GM21423 (cell line): ENCODE data around the gene WSCD1.

Experiments
- ATAC-seq: cut with Tn5 transposase; IDR thresholded peaks from one replicate; pipeline ENCODE4 v1.9.1; 2021; ENCODE audit warnings: mild to moderate bottlenecking, moderate library complexity; ENCODE audit not compliant: unreplicated experiment

WSCD1 gene

DNA sequence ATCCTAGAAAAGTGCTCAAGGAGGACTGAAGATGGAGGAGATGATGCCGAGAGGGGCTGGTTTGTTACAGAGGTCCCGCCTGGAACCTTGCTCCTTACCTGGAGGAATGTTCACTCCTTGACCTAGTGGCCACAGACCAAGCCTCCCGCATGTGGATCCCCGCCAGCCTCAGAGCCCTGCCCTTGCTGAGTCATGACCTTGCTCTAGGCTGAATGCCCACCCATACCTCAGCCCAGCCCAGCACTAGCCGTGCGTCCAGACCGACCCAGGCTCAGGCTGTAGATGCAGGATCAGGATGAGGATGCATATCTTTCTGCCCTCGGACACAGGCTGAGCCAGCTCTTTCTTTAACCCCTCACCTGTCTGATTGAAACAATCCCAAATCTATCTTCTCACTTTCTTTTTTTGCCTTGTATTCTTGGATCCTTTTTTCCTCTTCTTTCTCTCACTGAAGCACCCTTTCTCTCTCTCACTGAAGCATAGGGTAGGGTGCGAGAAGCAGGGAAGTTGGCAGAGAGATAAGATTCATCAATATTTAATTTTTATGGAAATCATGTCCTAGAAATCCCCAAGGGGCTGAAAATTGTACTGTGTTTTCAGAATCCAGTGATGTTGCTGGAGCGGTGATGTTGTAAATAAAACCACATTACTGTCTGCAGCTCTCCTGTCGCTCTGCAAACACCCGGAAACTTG lies 34.9 kb downstream of the WSCD1 start:
- no peak for ATAC-seq

DNA sequence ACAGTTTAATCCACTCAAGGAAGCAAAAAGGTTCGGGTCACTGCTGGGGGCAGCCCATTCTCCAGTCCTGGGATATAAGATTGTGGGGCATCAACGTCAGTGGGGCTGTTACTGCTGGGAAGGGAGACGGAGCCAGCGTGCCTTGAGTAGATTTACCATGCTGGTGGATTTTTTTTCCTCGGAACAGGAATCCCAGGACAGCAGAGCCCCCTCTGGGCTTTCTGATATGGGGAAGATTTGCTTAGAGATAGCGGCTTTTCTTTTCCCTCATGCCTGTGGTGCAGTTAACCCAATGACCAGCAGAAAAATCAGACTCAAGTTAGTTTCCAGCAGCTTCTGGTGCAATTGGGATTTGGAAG lies 35.4 kb downstream of the WSCD1 start:
- no peak for ATAC-seq

DNA sequence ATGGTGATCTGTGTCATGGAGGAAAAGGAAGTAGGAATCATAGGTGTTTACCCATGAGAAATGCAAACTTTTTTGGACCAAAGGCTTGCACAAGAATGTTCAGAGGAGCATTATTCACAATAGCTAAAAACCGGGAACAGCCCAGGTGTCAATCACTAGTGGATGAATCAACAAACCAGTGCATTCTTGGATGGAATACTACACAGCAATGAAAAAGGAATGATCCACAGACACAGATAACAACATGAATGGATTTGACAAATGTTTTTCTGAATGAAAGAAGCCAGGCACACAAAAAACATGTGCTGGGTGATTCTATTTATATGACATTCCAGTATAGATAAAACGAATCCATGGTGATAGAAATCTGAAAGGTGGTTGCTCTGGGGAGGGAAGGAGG lies 36.0 kb downstream of the WSCD1 start:
- ATAC-seq: no peak

DNA sequence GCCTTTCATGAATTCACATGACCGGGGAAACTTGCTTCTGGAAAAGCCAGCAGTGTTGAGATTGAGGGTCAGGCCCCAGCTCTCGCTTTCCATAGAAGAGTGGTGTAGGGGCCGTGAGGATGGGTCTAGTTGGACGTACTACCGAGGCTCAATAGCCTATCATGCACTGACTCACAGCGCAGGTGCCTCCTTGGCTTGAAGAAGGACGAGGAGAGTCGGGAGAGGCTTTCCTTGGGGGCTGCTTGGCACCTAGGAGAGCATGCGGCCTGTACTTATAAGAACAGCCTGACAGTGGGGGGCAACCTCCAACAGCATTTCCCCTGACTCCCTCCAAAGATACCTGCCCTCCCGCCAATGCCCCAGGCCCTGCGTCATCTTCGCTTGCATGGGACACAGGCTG lies 37.6 kb downstream of the WSCD1 start:
- no peak for ATAC-seq

DNA sequence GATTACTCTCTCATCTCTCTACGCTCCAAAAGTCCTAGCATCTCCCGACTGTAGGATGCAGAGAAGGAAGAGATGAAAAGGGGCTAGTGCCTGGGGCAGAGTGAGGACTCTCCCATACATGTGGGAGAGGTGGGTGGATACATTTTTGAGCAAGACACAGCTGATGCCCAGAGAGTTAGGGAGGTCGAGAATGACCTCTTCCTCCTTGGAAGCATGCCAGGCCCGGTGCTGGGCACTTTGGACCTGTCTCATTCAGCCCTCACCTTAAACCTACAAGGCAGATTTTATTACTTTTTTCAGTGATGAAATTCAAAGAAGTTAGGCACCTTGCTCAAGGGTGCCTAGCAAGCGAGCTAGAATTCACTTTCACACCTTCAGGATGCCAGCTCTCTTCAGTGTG lies 38.2 kb downstream of the WSCD1 start:
- no peak for ATAC-seq

DNA sequence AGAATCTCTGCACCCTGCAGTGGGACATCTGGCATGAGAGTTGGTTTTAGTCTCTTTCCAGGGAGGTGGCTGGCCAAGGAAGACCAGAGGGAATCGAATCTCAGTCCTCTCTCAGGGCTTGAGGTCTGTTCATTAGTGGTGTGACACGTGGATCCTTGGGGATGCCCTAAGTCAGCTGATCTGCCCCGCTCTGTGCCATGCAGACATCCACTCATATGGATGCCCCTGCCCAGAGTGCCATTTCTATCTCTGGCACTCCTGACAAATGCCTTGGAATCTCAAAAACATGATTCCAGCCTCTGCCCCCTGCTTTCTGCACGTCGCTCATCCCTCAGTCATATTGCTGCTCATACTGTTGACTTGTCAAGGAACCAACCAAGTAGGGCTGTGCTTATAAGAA lies 38.8 kb downstream of the WSCD1 start:
- no peak for ATAC-seq

DNA sequence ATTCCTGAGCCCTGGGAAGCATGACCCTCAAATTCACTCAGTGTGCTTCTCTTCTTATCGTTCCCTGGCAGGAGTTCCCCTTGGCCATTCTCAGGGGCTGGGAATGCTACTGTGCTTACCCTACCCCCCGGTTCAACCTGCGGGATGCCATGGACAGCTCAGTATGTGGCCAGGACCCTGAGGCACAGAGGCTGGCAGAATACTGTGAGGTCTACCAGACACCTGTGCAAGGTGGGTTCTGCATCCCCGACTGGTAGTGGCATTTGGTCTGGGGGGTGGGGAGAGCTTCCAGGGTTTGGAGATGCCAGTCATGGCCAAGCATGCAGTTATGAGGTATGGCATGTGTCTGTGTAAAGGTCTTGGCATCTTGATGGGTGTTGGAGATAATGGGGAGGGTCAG lies 39.4 kb downstream of the WSCD1 start:
- ATAC-seq: no peak

DNA sequence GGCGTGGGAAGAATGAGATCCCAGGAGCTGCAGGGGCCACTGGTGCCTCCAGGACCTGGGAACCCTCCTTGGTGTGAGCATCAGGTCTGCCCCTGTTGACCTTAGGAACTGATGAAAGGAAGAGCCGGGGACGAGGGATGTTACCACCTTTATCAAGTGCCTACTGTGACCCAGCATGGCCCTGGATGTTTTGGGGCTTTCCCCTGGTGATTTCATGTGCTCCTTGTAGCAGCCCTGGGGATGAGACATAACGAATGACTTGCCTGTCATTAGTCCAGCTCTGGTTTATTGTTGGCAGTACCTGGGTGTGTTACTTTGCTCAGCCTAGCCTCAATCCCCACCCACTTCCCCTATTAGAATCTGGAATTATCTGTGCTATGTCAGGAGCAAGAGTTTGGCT lies 39.9 kb downstream of the WSCD1 start:
- no peak for ATAC-seq

DNA sequence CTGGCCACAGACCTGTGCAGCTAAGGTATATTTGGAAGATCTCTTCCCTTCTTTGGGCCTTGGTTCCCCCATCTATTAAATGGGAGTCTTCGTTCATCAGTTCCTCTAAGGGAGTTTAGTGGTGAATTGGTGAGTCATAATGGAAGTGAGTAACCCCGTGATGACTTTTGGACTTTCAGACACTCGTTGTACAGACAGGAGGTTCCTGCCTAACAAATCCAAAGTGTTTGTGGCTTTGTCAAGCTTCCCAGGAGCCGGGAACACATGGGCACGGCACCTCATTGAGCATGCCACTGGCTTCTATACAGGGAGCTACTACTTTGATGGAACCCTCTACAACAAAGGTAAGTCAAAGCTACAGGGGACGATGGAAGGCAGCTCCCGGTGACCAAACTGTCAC lies 40.4 kb downstream of the WSCD1 start:
- ATAC-seq: no peak

DNA sequence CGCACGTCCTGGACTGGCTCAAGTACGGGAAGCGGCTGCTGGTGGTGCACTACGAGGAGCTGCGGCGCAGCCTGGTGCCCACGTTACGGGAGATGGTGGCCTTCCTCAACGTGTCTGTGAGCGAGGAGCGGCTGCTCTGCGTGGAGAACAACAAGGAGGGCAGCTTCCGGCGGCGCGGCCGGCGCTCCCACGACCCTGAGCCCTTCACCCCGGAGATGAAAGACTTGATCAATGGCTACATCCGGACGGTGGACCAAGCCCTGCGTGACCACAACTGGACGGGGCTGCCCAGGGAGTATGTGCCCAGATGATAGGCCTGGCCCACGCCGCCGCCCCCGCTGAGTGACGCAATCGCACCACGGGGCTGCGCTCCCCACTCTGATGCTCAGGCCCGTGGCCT lies 50.2 kb downstream of the WSCD1 start:
- ATAC-seq: no peak

DNA sequence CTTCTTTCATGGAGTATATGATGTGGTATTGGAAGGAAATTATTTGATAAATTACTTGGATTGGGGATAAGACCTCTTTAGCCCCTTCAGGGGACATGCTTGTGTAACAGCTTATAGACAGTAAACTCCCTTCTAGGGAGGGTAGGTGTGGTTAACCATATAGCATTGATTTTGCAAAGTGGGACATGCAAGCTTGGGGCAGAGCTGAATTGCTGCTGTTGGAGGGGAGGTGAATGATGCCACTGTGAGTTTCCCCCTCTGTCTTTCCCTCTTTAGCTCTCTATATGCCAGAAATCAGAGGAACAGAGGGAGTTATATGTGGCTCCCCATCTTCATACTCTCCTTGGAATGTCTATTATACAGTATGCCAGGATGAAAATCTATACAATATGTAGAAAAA lies 54.7 kb downstream of the WSCD1 start:
- no peak for ATAC-seq

DNA sequence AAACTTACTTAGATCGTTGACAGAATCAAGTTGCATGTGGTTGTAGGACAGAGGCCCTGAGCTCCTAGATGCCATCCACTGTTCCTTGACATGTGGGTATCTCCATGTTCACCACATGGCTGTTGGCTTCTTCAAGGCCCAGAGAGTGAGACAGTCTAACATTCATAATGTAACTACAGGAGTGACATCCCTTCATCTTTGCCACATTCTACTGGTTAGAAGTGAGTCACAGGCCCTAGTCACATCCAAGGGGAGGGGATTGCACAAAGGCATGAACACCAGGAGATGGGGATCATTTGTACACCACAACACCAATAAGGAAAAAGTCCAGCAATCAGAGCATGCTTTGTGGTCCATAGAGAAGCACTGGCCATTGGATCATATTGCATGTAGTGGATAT lies 56.6 kb downstream of the WSCD1 start:
- no peak for ATAC-seq

DNA sequence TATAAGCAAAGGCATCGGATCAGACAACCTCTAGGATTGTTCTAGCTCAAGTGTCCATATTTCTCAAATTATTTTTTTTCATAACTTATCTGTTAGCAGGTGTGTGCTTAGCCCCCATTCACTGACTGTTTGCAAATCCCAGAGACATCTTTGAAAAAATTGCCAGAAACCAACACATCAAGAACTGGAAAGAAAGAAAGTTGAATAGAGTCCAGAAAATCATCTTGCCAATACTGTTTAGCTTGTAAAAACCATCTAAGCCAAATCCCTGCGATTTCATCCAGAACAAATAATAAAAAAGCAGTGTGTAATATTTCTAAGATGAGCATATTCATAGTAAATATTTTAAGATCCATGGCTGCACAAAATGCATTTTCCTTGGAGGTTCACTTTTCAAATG lies 64.5 kb downstream of the WSCD1 start:
- no peak for ATAC-seq

DNA sequence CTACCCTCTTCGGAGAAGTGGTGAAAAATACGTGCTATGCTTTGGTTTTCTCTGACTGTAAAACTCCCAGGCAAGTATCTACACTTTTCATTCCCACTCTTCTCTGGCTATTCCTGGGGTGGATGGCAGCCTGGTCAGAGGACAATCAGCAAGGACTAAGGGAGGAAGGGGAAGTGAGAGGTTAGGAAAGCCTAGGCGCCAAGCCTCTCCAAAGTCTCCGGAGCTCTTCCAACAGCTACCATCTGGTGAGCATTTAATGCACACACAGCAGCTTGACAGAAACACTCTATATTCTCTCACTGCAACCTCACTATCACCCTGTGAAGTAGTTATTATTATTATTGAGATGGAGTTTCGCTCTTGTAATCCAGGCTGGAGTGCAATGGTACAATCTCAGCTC lies 65.1 kb downstream of the WSCD1 start:
- ATAC-seq: no peak

DNA sequence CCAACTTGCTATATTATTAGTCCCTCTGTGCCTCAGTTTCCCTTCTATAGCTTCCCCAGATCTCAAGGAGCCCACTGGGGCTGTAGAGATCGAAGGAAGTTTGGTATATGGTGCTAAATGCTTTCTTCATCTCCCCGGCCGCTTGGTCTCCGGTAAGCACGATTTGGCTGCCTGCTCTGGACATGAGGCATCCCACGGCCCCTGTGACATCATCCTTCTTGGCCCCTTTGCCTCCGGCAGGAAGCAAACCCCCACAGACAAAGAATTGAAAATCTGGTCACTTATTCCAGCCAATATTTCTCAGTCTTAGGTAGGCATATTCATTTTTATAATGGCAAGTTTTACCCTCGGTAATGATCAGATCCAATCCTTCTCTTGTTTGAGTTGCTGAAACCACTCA lies 65.8 kb downstream of the WSCD1 start:
- no peak for ATAC-seq

DNA sequence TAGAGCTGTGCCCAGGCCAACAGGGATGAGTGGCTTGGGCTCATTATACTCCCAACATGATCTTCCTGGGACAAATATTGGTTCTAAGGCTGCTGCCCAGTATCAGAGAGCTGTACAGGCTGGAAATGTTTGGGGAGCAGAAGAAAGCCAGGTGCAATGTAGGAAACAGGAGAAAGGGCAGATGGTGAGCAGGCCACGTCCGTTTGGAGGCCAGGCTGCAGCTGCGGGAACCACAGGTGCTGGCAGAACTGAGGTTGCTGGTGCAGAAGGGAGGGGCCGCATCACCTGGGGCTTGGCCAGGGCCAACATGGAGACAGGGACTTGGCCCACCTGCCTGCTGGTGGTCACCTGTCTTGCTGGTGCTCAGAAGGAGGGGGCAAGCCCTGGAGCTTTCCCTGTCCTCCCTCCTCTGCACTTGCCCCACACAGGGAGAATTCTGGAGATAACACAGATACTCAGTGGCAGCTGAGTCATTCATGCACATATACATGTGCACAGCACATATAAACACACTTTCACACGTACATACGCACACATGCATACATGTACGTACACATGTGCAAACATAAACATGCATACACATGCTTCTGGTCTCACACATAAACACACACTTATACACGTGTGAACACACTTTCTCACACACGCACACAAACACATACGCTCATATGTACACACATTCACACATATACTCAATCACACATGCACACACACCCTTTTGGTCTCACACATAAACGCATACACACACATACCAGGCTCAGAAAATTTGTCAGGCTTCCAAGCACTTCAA lies 67.7 kb downstream of the WSCD1 start:
- no peak for ATAC-seq

DNA sequence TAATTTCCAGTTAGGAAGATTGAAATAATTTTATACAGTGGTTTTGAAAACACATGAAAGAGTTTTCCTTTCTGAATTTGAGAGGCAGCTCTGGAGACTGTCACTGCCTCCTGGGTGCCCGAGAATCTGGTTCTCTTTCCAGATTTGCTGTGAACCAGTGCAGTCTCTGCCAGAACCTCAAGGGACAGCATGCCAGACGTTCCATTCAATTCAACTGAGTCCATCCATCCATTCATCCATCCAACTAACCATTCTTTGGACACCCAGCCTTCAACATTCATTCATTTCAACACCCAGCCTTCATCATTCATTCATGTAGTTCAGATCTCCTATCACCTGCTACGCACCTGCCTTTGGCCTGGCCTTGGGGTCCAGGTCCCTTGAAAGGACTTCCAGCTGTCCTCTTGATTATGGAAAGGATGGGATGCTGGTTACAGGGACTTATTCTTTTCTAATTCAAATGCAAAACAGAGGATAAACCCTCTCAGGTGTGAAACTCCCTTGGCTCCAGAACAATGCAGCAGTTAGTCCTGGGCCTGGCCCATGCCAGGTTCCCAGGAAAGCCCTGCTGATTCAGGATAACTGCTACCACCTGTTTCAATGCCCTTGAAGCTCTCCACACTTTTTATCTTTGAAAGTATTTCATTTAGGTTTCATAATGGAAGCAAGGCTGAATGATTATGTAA lies 68.7 kb downstream of the WSCD1 start:
- no peak for ATAC-seq

DNA sequence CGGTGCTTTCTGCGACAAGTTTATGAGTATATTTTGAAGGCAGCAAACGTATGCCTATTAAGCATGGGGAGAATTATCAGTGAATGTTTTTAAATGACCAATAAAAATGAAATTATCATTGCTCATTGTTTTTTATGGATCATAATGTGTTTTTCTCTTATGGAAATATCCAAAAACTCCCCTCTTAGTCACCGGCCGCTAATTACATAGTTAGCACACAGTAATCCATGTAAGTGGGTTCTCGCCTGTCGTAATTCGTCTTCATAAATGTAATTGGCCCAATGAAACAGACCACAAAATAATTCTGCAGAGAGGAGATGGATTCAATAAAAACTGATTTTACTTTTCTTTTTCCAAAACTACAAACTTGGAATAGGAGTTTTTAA lies 69.3 kb downstream of the WSCD1 start:
- ATAC-seq: no peak

DNA sequence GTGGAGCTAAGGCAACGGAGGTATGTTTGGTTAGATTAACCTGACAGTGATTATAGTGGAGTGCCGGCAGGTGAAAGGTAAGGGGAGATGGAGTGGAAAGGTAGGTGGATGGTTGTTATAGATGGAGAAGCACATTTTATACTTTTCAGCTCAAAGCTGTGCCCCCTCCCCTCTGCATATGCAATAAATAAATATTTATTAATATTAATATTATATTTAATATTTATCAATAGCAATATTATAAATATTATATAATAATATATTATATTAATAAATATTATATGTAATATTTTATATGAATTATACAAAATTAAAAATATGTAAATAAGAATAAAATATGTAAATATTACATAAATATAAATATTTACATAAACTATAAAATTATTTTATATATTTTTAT lies 70.0 kb downstream of the WSCD1 start:
- ATAC-seq: no peak

DNA sequence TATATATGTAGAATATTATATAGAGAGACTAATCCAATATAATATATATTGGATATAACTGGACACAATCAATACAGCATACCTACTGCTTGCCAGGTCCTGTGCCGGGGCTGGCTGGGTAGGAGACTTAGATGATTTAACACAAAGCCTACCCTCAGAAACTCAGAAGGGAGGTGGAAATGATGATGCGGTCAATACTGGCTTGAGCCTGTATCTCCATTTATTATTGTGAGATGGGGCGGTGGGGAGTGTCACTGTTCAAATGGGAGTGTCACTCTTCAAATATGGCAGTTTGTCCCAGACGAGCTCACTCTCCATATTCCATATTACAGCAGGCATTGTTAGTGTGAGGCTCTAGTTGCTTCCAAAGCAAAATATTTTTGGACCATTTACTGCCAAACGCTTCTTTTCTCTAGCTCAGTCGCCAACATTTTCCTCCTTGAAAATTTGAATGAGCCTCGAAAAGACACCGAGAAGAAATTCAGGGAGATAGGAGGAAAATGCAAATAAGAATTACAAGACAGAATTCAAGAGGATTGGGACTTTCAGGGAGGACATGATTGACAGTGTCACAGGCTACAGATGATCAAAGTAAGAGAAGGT lies 70.7 kb downstream of the WSCD1 start:
- ATAC-seq: no peak

DNA sequence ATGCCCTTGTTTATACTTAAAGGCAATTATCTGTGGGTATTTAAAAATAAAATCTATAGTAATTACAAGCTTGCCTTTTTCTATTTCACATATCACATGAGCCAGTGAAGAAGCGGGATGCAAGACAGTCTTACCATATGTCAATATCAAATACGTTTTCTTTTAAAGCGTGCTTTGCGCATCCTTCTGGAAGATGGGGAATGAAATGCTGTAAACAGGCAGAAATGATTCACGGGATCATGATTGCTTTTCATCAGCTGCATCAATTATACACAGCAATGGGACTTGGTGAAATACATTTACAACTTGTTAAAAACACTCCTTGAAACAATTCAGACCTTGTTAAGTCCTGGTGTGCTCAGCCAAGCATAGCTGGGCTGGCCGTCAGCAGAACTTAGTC lies 72.5 kb downstream of the WSCD1 start:
- no peak for ATAC-seq

DNA sequence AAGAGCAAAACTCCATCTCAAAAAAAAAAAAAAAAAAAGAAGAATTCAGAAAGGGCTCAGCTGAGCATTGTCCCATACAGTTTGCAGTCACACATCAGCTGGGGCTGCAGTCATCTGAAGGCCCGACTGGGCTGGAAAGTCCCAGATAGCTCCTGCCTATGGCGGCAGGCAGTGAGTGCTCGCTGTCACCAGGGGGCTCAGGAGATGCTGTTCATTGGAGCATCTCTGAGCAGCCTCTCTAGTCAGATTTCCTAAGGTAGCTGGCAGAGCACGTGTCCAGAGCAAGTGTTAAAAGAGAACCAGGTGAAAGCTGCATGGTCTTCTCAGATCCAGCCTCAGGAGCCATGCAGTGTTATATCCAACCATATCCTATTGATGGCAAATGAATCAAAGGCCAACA lies 75.8 kb downstream of the WSCD1 start:
- no peak for ATAC-seq
